LNCAP (cell line): ENCODE measurements around the gene PTPN14.

ENCODE experiments used
- TF ChIP-seq, protein P1 (sequence below): fragments of 450-650 bp; IDR thresholded peaks from 2 replicates; pipeline ENCODE4 v1.5.1; 2017; ENCODE audit warnings: mild to moderate bottlenecking

The PTPN14 gene

DNA sequence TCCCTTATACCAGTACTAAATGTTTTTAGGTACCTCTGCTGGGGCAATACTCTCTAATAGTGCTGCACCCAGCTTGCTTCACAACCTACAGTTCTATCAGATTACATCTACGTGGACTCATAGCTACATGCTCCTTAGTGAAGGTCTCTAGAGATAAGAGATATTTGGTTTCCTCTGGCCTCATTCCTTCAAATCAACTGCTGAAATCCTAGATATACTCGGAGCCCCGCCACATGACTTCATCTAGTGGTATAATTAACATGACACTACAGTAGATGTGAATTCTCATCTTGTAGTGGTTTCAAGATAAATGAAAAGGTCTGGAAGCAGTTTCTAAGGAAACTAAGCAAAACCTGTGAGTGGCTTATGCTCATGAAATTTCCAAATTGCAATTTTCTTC is 155.1 kb downstream of the PTPN14 start:
- TF ChIP-seq, protein P1, sequence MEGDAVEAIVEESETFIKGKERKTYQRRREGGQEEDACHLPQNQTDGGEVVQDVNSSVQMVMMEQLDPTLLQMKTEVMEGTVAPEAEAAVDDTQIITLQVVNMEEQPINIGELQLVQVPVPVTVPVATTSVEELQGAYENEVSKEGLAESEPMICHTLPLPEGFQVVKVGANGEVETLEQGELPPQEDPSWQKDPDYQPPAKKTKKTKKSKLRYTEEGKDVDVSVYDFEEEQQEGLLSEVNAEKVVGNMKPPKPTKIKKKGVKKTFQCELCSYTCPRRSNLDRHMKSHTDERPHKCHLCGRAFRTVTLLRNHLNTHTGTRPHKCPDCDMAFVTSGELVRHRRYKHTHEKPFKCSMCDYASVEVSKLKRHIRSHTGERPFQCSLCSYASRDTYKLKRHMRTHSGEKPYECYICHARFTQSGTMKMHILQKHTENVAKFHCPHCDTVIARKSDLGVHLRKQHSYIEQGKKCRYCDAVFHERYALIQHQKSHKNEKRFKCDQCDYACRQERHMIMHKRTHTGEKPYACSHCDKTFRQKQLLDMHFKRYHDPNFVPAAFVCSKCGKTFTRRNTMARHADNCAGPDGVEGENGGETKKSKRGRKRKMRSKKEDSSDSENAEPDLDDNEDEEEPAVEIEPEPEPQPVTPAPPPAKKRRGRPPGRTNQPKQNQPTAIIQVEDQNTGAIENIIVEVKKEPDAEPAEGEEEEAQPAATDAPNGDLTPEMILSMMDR, result no peak

DNA sequence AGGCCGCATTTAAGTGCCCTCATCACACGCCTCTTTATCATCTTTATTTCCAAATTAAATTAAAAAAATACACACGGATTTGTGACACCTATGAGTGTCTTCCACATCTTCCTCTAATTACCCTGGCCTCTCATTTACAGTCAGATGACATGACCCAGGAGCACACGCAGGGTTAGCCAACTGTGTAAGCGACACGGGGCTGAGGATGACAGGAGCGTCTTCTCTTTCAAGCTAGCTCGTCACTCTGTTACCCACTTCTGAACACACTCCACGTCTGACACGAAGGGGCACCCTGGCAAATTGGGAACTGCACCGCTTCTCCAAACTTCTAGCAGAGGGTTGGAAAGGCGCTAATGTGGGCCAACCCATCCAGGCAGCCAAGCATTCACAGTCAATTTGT is 158.3 kb downstream of the PTPN14 start:
- TF ChIP-seq, protein P1, result no peak

DNA sequence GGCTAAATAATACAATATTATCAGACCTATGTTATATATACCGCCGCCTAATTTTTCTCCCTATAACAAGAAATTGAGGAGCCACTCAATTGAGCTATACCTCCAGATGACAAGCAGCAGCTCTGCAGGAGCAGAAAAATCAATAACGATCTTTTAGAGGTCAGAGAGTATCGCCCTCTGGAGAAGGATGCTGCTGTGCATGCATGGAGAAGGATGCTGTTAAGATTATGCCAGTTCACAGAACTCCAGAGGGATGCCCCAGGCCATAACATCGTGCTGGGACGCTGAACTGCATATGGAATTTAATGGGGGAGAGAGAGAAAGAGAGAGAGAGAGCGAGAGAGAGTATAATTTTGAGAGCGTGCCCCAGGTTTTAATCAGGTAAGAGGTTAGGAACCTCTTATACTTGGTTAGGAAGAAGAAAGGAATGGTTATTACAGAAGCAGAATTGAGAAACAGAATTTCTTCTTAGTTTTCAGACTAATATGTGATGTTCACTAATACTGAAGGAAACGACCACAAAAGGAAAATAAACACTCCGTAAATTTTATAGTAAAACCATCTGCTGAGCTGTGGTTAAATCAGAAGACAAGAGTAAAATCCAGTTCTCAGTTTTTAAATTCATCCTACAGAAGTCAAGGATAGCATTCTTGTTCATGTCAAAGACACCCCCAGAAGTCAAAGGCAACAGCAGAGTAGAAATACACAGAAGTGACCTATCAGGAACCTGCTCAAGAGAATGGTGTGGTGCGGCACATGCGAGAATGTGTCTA is 159.3 kb downstream of the PTPN14 start:
- TF ChIP-seq, protein P1, result no peak

DNA sequence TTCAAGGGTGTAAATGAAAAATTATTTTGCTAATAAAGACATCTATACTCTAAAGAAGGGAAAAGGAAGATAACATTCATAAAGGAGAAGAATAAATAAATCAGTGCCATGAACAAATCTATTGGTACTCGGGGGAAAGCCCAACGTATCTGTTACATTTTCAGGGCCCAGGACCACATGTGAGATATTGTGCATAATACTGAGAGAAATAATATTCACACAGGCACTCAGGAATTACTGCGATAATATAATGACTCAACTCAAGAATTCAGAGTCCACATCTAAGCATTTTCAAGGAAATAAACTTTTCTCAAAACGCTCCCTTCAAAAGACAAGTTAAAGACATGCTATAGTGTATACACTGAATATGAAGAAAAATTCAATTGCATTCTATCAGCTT is 161.7 kb downstream of the PTPN14 start:
- TF ChIP-seq, protein P1, result no peak

DNA sequence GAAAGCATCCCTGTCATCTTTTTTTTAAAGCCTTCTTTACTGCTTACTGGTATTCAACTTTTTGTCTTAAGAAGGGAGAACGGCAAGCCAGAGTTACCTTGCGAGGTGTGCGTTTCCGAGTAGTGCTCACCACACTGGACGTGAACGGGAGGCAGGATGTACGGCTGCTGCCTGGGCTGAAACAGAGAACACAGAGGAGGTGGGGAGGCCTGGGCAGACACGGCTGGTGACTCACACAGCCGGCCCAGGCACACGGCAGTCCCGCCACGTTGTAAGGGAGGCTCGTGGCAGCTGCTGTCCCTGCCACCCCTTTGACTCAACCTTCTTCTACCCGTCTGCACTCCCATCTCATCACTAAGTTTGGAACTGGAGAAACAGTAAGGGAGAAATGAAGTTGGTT is 164.7 kb downstream of the PTPN14 start:
- TF ChIP-seq, protein P1, result no peak

DNA sequence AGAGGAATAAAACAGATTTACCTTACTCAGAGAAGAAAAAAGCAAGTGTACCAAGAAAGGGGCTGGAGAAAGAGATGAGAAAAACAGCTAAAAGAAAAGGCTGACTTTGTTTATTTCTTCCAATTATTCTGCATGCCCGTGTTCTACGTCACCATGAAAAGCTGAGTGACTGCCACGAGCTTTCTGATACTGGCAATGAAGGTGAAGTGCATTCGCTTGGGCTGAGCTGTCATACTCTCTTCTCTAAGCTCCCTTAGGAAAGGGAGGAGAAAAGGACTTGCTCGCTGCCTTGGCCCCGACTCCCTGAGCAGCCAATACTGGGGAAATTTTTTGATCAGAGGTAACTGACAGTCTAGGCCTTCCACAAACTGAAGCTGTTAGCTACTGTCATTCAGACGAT is 165.1 kb downstream of the PTPN14 start:
- TF ChIP-seq, protein P1, result no peak

DNA sequence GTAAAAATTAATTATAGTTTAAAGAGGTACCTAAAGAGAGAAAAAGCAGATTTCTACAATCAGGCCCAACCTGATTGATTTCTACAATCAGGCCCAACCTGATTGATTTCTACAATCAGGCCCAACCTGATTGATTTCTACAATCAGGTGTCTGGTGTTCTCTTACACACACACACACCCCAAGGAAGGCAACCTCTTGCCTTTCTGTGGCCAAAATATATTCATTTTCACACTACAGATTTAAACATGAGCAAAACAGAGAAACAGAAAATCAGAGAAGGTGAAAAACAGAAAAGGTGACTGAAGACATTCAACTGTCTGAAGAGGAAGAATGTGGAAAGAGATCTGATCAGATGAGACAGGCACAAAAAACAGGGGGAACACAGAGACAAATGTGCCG is 166.0 kb downstream of the PTPN14 start:
- TF ChIP-seq, protein P1, result no peak
